ENCODE results near the gene ARID3A. TPM values are rescaled to one million over a fixed set of nuclear protein-coding genes. Genes with fewer than 3 reads are reported as not detected.

ARID3A gene
- total RNA-seq, 2 experiments from 2014 or later = 9.9 to 21.6 TPM

DNA sequence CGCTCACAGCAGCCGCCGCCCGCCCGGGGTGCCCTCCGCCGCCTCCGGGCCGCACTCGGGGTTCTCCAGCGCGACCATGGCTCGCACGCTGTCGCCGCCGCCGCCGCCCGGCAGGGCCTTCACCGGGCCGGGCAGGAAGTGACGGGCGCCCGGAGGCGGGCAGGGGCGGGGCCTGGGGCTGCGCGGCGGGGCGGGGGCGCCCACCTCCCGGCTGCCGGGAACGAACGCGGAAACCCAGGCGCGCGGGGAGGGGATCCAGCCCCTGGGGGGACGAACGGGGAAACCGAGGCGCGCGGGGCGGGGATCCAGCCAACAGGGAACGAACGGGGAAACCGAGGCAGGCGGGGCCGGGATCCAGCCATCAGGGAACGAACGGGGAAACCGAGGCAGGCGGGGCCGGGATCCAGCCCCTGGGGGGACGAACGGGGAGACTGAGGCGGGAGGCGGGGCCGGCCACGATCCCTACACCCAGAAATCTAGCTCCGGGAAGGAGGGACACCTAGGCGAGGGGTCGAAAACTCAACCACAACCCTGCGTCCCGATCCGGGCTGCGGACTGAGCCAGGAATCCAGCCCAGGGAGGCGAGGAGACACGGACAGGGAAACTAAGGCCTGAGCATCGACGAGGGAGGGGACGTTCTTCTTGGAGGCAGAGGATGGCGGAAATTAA, 12.6 kb upstream of the ARID3A start, which contains the start of gene R3HDM4:
R3HDM4 (minus strand) TSS at position 140 of the 669 bp plus-strand sequence; CDS start at position 78, 62 bp downstream.
- Histone ChIP-seq H3K79me2 (ENCODE audit: insufficient read depth, low read depth, low read length) (peaks cover 25% of the 10 kb centered on the region; the same call in 1 of the 2 replicates), H3K4me3 (ENCODE audit: low read depth, low read length, poor library complexity, severe bottlenecking) (peak within 1 kb of the TSS; percentile 100), H4K20me1 (ENCODE audit: insufficient read depth, low read length) (no peaks in the 10 kb centered on the region), H3K4me1 (ENCODE audit: insufficient read depth, low read length, poor library complexity, severe bottlenecking) (peaks cover 29% of the 10 kb centered on the region), H2AFZ (ENCODE audit: low read length) (peak within 1 kb of the TSS; percentile 96), H3K4me2 (ENCODE audit: low read length) (peak within 1 kb of the TSS; percentile 88), H3K36me3 (ENCODE audit: insufficient read depth, low read length) (peaks cover 6% of the 10 kb centered on the region), H3K9me2 (ENCODE audit: insufficient read depth, low read length) (no peaks in the 10 kb centered on the region), H3K9me3 (ENCODE audit: low read length) (no peaks in the 10 kb centered on the region), H3K27ac (ENCODE audit: low read depth, low read length, poor library complexity, severe bottlenecking) (peak within 1 kb of the TSS; percentile 56)
- no TSS peak for BruUV-seq (replicated peaks)
- intact Hi-C loops (cut with micrococcal nuclease; ENCODE audit: unreplicated experiment) = no loop called here
- ChIA-PET POLR2A (no interaction called here), CTCF (ENCODE audit: unreplicated experiment) (no interaction called here)
- TF ChIP-seq, protein P1, sequence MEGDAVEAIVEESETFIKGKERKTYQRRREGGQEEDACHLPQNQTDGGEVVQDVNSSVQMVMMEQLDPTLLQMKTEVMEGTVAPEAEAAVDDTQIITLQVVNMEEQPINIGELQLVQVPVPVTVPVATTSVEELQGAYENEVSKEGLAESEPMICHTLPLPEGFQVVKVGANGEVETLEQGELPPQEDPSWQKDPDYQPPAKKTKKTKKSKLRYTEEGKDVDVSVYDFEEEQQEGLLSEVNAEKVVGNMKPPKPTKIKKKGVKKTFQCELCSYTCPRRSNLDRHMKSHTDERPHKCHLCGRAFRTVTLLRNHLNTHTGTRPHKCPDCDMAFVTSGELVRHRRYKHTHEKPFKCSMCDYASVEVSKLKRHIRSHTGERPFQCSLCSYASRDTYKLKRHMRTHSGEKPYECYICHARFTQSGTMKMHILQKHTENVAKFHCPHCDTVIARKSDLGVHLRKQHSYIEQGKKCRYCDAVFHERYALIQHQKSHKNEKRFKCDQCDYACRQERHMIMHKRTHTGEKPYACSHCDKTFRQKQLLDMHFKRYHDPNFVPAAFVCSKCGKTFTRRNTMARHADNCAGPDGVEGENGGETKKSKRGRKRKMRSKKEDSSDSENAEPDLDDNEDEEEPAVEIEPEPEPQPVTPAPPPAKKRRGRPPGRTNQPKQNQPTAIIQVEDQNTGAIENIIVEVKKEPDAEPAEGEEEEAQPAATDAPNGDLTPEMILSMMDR (conservative IDR thresholded peaks at IDR 0.05; ENCODE audit: low read length) = no peak
- no peak for TF ChIP-seq EZH2phosphoT487 (IDR thresholded peaks at IDR 0.05; ENCODE audit: borderline replicate concordance, low read depth, low read length)
- peak; percentile 81 for DNase-seq (ENCODE audit: low spot score)

DNA sequence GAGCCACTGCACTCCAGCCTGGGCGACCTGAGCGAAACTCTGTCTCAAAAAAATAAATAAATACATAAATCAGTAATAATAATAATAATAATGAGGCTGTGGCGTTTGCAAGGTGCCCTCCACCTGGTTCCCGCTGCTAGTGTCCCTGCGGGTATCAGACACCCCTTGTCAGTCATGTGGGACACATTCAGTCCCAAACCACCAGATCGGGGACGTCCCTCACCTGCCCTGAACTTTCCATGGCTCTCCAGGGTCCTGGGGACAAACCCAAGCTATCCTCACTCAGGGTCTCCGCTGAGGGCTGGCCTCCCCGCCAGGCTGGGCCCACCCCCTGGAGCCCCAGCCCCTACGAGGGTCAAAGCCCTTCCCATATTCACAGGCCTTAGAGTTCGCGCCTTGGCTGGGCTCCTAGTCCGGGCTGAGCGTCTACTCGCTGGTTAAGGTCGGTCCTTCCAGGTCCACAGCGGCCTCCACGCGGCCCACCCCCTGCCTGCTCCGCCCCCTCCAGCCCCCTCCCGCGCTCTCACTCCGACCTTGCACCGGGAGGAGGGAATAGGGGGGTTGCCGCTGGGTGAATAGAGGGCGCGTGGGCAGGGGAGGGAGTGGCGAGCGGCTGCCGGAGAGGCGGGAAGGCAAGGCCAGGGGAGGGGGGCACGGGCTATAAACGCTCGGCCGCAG, 9.1 kb upstream of the ARID3A start:
- H4K20me1 ChIP-seq (ENCODE audit: insufficient read depth, low read length) = no peaks in the 10 kb centered on the region
- ChIA-PET POLR2A (no interaction called here), CTCF (ENCODE audit: unreplicated experiment) (no interaction called here)
- TF ChIP-seq EZH2phosphoT487 (IDR thresholded peaks at IDR 0.05; ENCODE audit: borderline replicate concordance, low read depth, low read length) = no peak
- TF ChIP-seq, protein P1 (conservative IDR thresholded peaks at IDR 0.05; ENCODE audit: low read length) = no peak
- peak overlapping the region; percentile 32; the same call in 1 of the 2 replicates for H3K4me2 ChIP-seq (ENCODE audit: low read length)
- H3K27ac ChIP-seq (ENCODE audit: low read depth, low read length, poor library complexity, severe bottlenecking) = no peak overlapping the region
- no peak overlapping the region for H2AFZ ChIP-seq (ENCODE audit: low read length)
- peaks cover 6% of the 10 kb centered on the region; the same call in 1 of the 2 replicates for H3K79me2 ChIP-seq (ENCODE audit: insufficient read depth, low read depth, low read length)
- no peaks in the 10 kb centered on the region for H3K9me3 ChIP-seq (ENCODE audit: low read length)
- BruUV-seq (replicated peaks) = no TSS peak
- peaks cover 11% of the 10 kb centered on the region for H3K4me1 ChIP-seq (ENCODE audit: insufficient read depth, low read length, poor library complexity, severe bottlenecking)
- H3K4me3 ChIP-seq (ENCODE audit: low read depth, low read length, poor library complexity, severe bottlenecking) = no peak overlapping the region
- no peaks in the 10 kb centered on the region for H3K36me3 ChIP-seq (ENCODE audit: insufficient read depth, low read length)
- intact Hi-C loops (cut with micrococcal nuclease; ENCODE audit: unreplicated experiment) = loop anchor here (1.0 kb wide), 1 partner anchor 54 kb away; no protein-coding TSS in a partner anchor
- no peaks in the 10 kb centered on the region for H3K9me2 ChIP-seq (ENCODE audit: insufficient read depth, low read length)
- no peak for DNase-seq (ENCODE audit: low spot score)
